ENCODE results near the gene PHF24.

The PHF24 gene

GRCh38 chr9:34964458-34964857, 6.4 kb downstream of the PHF24 start:
- no peak overlapping the region for H3K4me3 ChIP-seq (ENCODE audit: low read depth, low read length)
- TF ChIP-seq, protein P1, sequence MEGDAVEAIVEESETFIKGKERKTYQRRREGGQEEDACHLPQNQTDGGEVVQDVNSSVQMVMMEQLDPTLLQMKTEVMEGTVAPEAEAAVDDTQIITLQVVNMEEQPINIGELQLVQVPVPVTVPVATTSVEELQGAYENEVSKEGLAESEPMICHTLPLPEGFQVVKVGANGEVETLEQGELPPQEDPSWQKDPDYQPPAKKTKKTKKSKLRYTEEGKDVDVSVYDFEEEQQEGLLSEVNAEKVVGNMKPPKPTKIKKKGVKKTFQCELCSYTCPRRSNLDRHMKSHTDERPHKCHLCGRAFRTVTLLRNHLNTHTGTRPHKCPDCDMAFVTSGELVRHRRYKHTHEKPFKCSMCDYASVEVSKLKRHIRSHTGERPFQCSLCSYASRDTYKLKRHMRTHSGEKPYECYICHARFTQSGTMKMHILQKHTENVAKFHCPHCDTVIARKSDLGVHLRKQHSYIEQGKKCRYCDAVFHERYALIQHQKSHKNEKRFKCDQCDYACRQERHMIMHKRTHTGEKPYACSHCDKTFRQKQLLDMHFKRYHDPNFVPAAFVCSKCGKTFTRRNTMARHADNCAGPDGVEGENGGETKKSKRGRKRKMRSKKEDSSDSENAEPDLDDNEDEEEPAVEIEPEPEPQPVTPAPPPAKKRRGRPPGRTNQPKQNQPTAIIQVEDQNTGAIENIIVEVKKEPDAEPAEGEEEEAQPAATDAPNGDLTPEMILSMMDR (conservative IDR thresholded peaks at IDR 0.05; ENCODE audit: low read depth, low read length), result no peak
- DNase-seq (ENCODE audit: low read depth), result no peak

DNA sequence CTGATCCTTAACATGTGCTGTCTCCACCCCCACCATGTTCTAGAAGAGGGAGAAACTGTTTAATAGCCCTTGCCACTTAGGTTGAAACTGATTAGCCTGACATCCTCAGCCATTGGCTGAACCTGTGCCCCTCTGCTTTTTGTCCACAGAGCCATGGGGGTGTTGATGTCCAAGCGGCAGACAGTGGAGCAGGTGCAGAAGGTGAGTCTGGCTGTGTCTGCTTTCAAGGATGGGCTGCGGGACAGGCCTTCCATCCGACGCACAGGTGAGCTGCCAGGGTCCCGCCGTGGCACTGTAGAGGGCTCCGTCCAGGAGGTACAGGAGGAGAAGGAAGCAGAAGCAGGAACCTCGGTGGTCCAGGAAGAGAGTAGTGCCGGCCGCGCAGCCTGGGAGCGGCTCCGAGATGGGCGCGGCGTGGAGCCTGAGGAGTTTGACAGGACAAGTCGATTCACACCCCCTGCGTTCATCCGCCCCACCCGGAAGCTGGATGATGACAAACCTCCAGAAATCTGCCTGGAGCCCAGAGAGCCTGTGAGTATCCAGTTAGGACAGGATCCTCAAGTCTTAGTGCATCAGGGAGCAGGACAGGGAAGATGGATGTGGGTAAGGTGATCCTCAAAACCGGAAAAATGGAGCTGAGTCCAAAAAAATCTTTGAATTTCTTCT, 13.2 kb downstream of the PHF24 start:
- no peak for DNase-seq (ENCODE audit: low read depth)
- TF ChIP-seq, protein P1 (conservative IDR thresholded peaks at IDR 0.05; ENCODE audit: low read depth, low read length), result no peak
- no peak overlapping the region for H3K4me3 ChIP-seq (ENCODE audit: low read depth, low read length)

- no peak for DNase-seq (ENCODE audit: low read depth)
- TF ChIP-seq, protein P1 (conservative IDR thresholded peaks at IDR 0.05; ENCODE audit: low read depth, low read length), result no peak
- no peak overlapping the region for H3K4me3 ChIP-seq (ENCODE audit: low read depth, low read length)
Observed at GRCh38 chr9:34974664-34975063, 16.6 kb downstream of the PHF24 start.

- H3K4me3 ChIP-seq (ENCODE audit: low read depth, low read length), result no peak overlapping the region
- DNase-seq (ENCODE audit: low read depth), result no peak
Observed at GRCh38 chr9:34976441-34976840, 18.4 kb downstream of the PHF24 start.

GRCh38 chr9:34976992-34977391, 18.9 kb downstream of the PHF24 start:
- TF ChIP-seq, protein P1 (conservative IDR thresholded peaks at IDR 0.05; ENCODE audit: low read depth, low read length), result no peak
- H3K4me3 ChIP-seq (ENCODE audit: low read depth, low read length), result no peak overlapping the region
- no peak for DNase-seq (ENCODE audit: low read depth)

More at GRCh38 chr9:34976441-34976840, 18.4 kb downstream of the PHF24 start:
- TF ChIP-seq, protein P1 (conservative IDR thresholded peaks at IDR 0.05; ENCODE audit: low read depth, low read length), result no peak

- no peak overlapping the region for H3K4me3 ChIP-seq (ENCODE audit: low read depth, low read length)
- DNase-seq (ENCODE audit: low read depth), result no peak
- TF ChIP-seq, protein P1 (conservative IDR thresholded peaks at IDR 0.05; ENCODE audit: low read depth, low read length), result no peak
Observed at GRCh38 chr9:34980181-34980761, 22.2 kb downstream of the PHF24 start.

DNA sequence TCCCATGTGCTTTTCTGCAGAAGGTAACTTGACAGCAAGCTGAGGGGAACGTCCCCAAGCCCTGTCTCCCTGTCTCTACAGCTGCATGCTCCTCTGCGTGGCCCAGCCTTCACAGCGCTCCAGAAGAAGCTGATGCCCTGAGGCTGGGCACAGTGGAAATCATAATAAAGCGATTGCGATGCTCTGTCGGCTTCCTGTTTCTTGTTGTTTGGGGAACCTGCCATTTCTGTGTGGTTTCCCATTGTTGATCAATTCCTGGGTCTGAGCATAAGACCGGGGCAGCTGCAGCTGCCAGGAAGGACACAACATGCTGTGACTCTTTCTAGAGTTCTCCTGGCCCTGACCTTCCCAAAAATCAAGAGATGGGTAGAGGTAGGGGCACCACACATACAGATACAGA, 24.3 kb downstream of the PHF24 start:
- TF ChIP-seq, protein P1 (conservative IDR thresholded peaks at IDR 0.05; ENCODE audit: low read depth, low read length), result no peak
- no peak overlapping the region for H3K4me3 ChIP-seq (ENCODE audit: low read depth, low read length)
- DNase-seq (ENCODE audit: low read depth), result no peak

Data from choroid plexus epithelial cell (primary cell).